ENCODE measurements around the gene KIF16B. TPM values are rescaled to one million over a fixed set of nuclear protein-coding genes. Genes with fewer than 3 reads are reported as not detected.

The KIF16B gene
- total and polyA plus RNA-seq, 2 experiments from 2014 or later, result 6.5 to 11.1 TPM

- TF ChIP-seq JUNB (IDR thresholded peaks at IDR 0.05; ENCODE audit: unreplicated experiment) (no peak), CTCF (conservative IDR thresholded peaks at IDR 0.05; ENCODE audit: low read depth in 2 of 2) (no peak), REST (IDR thresholded peaks at IDR 0.05; ENCODE audit: unreplicated experiment) (no peak), NANOG (IDR thresholded peaks at IDR 0.05; ENCODE audit: borderline replicate concordance) (no peak), CREB1 (CRISPR knock-in tag; IDR thresholded peaks at IDR 0.05; ENCODE audit: low read depth) (no peak), STAT1 (IDR thresholded peaks at IDR 0.05; ENCODE audit: unreplicated experiment) (no peak)
Measured at GRCh38 chr20:16381444-16381843, 191.8 kb downstream of the KIF16B start (continued).

GRCh38 chr20:16378712-16379370 is 194.4 kb downstream of the KIF16B start:
- ATAC-seq, result no peak
- peaks cover 5% of the 10 kb centered on the region for H3K27me3 Mint-ChIP-seq (ENCODE audit: insufficient read depth, low read depth, poor library complexity)
- H3K9me3 Mint-ChIP-seq, result no peaks in the 10 kb centered on the region
- Histone ChIP-seq H3K27ac (ENCODE audit: low read depth) (no peak overlapping the region), H3K27me3 (ENCODE audit: insufficient read depth) (no peaks in the 10 kb centered on the region), H3K4me3 (no peak overlapping the region), H4K20me1 (replicated peaks; ENCODE audit: insufficient read depth) (no peaks in the 10 kb centered on the region; the same call in 1 of the 2 replicates), H2AFZ (no peak overlapping the region), H3K79me2 (replicated peaks; ENCODE audit: insufficient read depth) (no peaks in the 10 kb centered on the region), H3K4me2 (no peak overlapping the region), H3K9me2 (ENCODE audit: insufficient read depth) (no peaks in the 10 kb centered on the region), H3F3A (replicated peaks; ENCODE audit: low read depth) (no peaks in the 10 kb centered on the region), H3K36me3 (ENCODE audit: insufficient read depth) (no peaks in the 10 kb centered on the region), H3K4me1 (ENCODE audit: insufficient read depth) (no peaks in the 10 kb centered on the region)
- H3K4me1 Mint-ChIP-seq, result no peaks in the 10 kb centered on the region
- DNase-seq (ENCODE audit: low spot score), result no peak
- no peak for TF ChIP-seq ZNF331 (CRISPR knock-in tag; IDR thresholded peaks at IDR 0.05; ENCODE audit: low read depth)
- TF ChIP-seq NANOG (IDR thresholded peaks at IDR 0.05; ENCODE audit: borderline replicate concordance), result no peak
- no peak for TF ChIP-seq STAT1 (IDR thresholded peaks at IDR 0.05; ENCODE audit: unreplicated experiment)
- TF ChIP-seq JUNB (IDR thresholded peaks at IDR 0.05; ENCODE audit: unreplicated experiment), result no peak
- no peak for TF ChIP-seq CREB1 (CRISPR knock-in tag; IDR thresholded peaks at IDR 0.05; ENCODE audit: low read depth)
- TF ChIP-seq ZNF114 (CRISPR knock-in tag; IDR thresholded peaks at IDR 0.05), result no peak
- no peak for TF ChIP-seq ETS1 (IDR thresholded peaks at IDR 0.05)
- TF ChIP-seq EZH2phosphoT487 (IDR thresholded peaks at IDR 0.05; ENCODE audit: unreplicated experiment), result no peak
- H3K36me3 Mint-ChIP-seq (ENCODE audit: low read depth), result peaks cover 9% of the 10 kb centered on the region
- H3K27ac Mint-ChIP-seq, result no peak overlapping the region
- H3K4me3 Mint-ChIP-seq, result no peak overlapping the region

Measured in GM23338 (cell line).